Adrenal gland (tissue), 5 donors: ENCODE measurements around the gene CD300E.

ENCODE experiments used
- POLR2A ChIP-seq, 2 donors: fragments of 450-650 bp; IDR thresholded peaks; one replicate each; pipeline ENCODE4 v1.6.1; 2017; ENCODE audit warnings: antibody characterized with exemption in 2 of 2, mild to moderate bottlenecking in 2 of 2, moderate library complexity in 1 of 2
- TF ChIP-seq, protein P1 (sequence below), 6 experiments: fragments of 450-650 bp in 4 of 6; fragments of 200-600 bp in 2 of 6; sonication (generic) in 1 of 6; IDR thresholded peaks; 1 replicate in 5 of 6; 2 replicates in 1 of 6; pipeline versions ENCODE4 v1.5.1 to v1.8.0; 2016 to 2021; ENCODE audit warnings: antibody characterized with exemption in 6 of 6, mild to moderate bottlenecking in 2 of 6, moderate library complexity in 1 of 6
- donor health status: DM: no; HTN: no; CAD: no.

DNA sequence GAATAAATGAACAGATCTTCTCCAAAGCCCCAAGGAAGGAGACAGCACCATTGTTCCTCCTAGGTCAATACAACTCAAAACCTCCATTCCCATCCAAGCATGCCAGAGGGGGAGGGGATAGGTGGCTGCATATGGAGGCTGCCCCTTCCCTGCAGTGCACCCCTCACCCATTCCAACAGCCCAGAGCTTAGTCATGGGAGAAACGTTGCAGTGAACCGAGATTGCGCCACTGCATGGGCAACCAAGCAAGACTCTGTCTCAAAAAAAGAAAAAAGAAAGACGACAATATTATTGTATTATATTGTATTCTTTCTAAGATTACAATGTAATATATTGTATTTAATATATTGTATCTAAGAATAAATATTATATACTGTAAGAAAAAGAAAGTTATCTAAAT lies 36.4 kb upstream of the CD300E start:
- TF ChIP-seq, protein P1, sequence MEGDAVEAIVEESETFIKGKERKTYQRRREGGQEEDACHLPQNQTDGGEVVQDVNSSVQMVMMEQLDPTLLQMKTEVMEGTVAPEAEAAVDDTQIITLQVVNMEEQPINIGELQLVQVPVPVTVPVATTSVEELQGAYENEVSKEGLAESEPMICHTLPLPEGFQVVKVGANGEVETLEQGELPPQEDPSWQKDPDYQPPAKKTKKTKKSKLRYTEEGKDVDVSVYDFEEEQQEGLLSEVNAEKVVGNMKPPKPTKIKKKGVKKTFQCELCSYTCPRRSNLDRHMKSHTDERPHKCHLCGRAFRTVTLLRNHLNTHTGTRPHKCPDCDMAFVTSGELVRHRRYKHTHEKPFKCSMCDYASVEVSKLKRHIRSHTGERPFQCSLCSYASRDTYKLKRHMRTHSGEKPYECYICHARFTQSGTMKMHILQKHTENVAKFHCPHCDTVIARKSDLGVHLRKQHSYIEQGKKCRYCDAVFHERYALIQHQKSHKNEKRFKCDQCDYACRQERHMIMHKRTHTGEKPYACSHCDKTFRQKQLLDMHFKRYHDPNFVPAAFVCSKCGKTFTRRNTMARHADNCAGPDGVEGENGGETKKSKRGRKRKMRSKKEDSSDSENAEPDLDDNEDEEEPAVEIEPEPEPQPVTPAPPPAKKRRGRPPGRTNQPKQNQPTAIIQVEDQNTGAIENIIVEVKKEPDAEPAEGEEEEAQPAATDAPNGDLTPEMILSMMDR (IDR thresholded peaks at IDR 0.05) = no peak
- no peak for TF ChIP-seq POLR2A (IDR thresholded peaks at IDR 0.05)
